MM.1S (cell line): ENCODE data around the gene LMCD1.

Experiments used
- CTCF ChIP-seq: fragments of 300-600 bp; sonication (generic); IDR thresholded peaks from 2 replicates; pipeline ENCODE4 v1.5.1; 2016; ENCODE audit warnings: antibody characterized with exemption, low read length, mixed read lengths
- EZH2phosphoT487 ChIP-seq: fragments of 300-600 bp; sonication (generic); IDR thresholded peaks from 2 replicates; pipeline ENCODE4 v1.6.1; 2018; ENCODE audit warnings: antibody characterized with exemption, low read length

DNA sequence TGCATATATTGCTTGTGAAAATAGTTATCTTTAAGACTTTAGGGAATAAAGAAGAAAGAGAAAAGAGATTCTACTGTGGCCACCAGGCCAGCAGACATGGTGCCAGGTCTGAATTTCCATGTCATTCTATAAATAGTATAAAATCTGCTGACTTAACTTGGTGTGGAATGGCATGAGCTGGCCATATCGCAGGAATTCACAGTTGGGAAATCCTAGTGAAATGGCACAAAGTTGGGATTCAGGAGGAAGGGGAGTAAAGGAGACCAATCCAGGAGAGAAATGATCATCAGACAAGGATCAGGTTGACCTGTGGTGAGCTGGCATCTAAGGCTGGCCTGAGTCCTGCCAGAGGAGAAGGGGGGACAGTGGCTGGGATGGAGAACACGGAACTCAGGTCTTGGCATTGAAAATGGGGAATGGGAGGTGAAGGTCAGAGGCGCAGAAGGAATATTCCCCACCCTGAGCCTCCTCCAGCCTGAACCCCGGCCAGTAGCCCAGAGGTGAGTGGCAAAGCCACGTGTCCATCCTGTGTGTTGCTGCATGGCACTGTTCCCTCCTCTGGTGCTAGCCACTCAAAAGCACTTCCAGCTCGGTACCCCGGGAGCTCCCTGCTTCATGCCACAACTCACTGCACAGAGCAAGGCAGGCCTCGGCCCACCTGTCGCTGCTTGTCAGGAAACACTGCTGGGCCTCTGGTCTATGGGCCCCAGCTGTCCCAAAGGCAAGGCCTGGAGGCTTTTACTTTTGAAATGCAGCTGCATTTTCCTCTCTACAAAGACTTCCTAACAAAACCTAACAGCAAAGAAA is 91.6 kb downstream of the LMCD1 start:
- no peak for TF ChIP-seq CTCF
- TF ChIP-seq EZH2phosphoT487 = no peak
